ENCODE results near the gene CFAP70.

DNA sequence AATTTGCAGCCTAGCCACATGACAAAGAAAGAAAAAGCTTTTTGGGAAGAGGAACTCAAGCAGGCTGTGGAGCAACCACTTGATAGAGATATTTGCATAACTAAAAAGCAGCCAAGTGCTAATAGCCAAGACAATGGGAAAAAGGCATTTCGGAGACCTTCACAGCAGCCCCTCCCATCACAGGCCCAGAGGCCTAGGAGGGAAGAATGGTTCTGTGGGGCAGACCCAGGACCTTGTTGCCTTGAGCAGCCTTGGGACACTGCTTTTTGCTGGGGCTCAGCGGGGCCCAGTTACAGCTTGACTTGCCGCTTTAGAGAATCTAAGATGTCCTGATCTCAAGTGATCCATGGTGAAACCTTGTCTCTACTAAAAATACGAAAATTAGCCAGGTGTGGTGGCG, 152.3 kb downstream of the CFAP70 start:
- TF ChIP-seq, protein P1, sequence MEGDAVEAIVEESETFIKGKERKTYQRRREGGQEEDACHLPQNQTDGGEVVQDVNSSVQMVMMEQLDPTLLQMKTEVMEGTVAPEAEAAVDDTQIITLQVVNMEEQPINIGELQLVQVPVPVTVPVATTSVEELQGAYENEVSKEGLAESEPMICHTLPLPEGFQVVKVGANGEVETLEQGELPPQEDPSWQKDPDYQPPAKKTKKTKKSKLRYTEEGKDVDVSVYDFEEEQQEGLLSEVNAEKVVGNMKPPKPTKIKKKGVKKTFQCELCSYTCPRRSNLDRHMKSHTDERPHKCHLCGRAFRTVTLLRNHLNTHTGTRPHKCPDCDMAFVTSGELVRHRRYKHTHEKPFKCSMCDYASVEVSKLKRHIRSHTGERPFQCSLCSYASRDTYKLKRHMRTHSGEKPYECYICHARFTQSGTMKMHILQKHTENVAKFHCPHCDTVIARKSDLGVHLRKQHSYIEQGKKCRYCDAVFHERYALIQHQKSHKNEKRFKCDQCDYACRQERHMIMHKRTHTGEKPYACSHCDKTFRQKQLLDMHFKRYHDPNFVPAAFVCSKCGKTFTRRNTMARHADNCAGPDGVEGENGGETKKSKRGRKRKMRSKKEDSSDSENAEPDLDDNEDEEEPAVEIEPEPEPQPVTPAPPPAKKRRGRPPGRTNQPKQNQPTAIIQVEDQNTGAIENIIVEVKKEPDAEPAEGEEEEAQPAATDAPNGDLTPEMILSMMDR (IDR thresholded peaks at IDR 0.05; ENCODE audit: low read length) = no peak
- no peak for TF ChIP-seq EZH2 (IDR thresholded peaks at IDR 0.05; ENCODE audit: borderline replicate concordance, low read length)
